H9 (cell line): ENCODE measurements around the gene TMEM147. TPM values are rescaled to one million over a fixed set of nuclear protein-coding genes. Genes with fewer than 3 reads are reported as not detected.

Source experiments
- DNase-seq: peaks from one replicate; pipeline ENCODE4 v3.0.0-alpha.2; 2017
- H2AFZ ChIP-seq: one replicate; pipeline ENCODE4 v1.6.1; 2013; ENCODE audit warnings: mild to moderate bottlenecking, low read length, control low read depth, moderate library complexity
- H2AK5ac ChIP-seq: 2 replicates; pipeline ENCODE4 v1.6.1; 2013; ENCODE audit warnings: low read length, control low read depth, mixed read lengths; ENCODE audit not compliant: insufficient read length
- H2BK120ac ChIP-seq: one replicate; pipeline ENCODE4 v1.6.1; 2013; ENCODE audit warnings: low read depth, mild to moderate bottlenecking, low read length, control low read depth, inconsistent platforms; ENCODE audit not compliant: poor library complexity, severe bottlenecking
- H2BK12ac ChIP-seq: 2 replicates; pipeline ENCODE4 v1.6.1; 2013; ENCODE audit warnings: low read length, control low read depth, mixed read lengths, low read depth; ENCODE audit not compliant: insufficient read length
- H2BK15ac ChIP-seq: 2 replicates; pipeline ENCODE4 v1.6.1; 2013; ENCODE audit warnings: low read depth, low read length, control low read depth
- H2BK20ac ChIP-seq: one replicate; pipeline ENCODE4 v1.6.1; 2013; ENCODE audit warnings: low read depth, mild to moderate bottlenecking, low read length, control low read depth, inconsistent platforms; ENCODE audit not compliant: poor library complexity, severe bottlenecking
- H2BK5ac ChIP-seq: 2 replicates; pipeline ENCODE4 v1.6.1; 2013; ENCODE audit warnings: low read length, control low read depth, mixed read lengths; ENCODE audit not compliant: insufficient read length
- H3K14ac ChIP-seq: 2 replicates; pipeline ENCODE4 v1.6.1; 2013; ENCODE audit warnings: low read length, control low read depth; ENCODE audit not compliant: insufficient read depth
- H3K18ac ChIP-seq: 2 replicates; pipeline ENCODE4 v1.6.1; 2013; ENCODE audit warnings: low read depth, mild to moderate bottlenecking, mixed read lengths, low read length, control low read depth; ENCODE audit not compliant: insufficient read length
- H3K23ac ChIP-seq: 2 replicates; pipeline ENCODE4 v1.6.1; 2013; ENCODE audit warnings: low read length, control low read depth, mixed read lengths, low read depth; ENCODE audit not compliant: insufficient read length
- H3K23me2 ChIP-seq: 2 replicates; pipeline ENCODE4 v1.6.1; 2013; ENCODE audit warnings: low read depth, mild to moderate bottlenecking, mixed read lengths, low read length, control low read depth; ENCODE audit not compliant: insufficient read length, poor library complexity, severe bottlenecking
- H3K27ac ChIP-seq: 2 replicates; pipeline ENCODE4 v1.5.1; 2013; ENCODE audit warnings: low read length, control low read depth, mixed read lengths, low read depth; ENCODE audit not compliant: insufficient read length
- H3K27me3 ChIP-seq: 2 replicates; pipeline ENCODE4 v1.6.1; 2013; ENCODE audit warnings: low read length, control low read depth, inconsistent platforms; ENCODE audit not compliant: insufficient read depth
- H3K4ac ChIP-seq: 2 replicates; pipeline ENCODE4 v1.6.1; 2013; ENCODE audit warnings: low read depth, mild to moderate bottlenecking, control low read depth, inconsistent platforms, low read length, moderate library complexity
- H3K4me1 ChIP-seq: 2 replicates; pipeline ENCODE4 v1.6.1; 2013; ENCODE audit warnings: low read length, control low read depth, inconsistent platforms; ENCODE audit not compliant: insufficient read depth
- H3K4me2 ChIP-seq: 2 replicates; pipeline ENCODE4 v1.6.1; 2013; ENCODE audit warnings: low read length, control low read depth, mixed read lengths; ENCODE audit not compliant: insufficient read length, insufficient read depth
- H3K56ac ChIP-seq: 2 replicates; pipeline ENCODE4 v1.6.1; 2013; ENCODE audit warnings: low read depth, mild to moderate bottlenecking, mixed read lengths, low read length, control low read depth; ENCODE audit not compliant: insufficient read length
- H3K79me1 ChIP-seq: 2 replicates; pipeline ENCODE4 v1.6.1; 2013; ENCODE audit warnings: low read depth, mild to moderate bottlenecking, moderate library complexity, low read length, control low read depth, inconsistent platforms; ENCODE audit not compliant: insufficient read depth, poor library complexity, severe bottlenecking
- H3K79me2 ChIP-seq: 2 replicates; pipeline ENCODE4 v1.6.1; 2013; ENCODE audit warnings: low read length, control low read depth, inconsistent platforms; ENCODE audit not compliant: insufficient read depth
- H3K9ac ChIP-seq: 2 replicates; pipeline ENCODE4 v1.6.1; 2013; ENCODE audit warnings: low read length, control low read depth, mixed read lengths; ENCODE audit not compliant: insufficient read length; ENCODE audit errors: extremely low read depth
- H3K9me3 ChIP-seq: one replicate; pipeline ENCODE4 v1.6.1; 2013; ENCODE audit warnings: low read depth, low read length, inconsistent platforms; ENCODE audit not compliant: control insufficient read depth
- H3T11ph ChIP-seq: one replicate; pipeline ENCODE4 v1.6.1; 2013; ENCODE audit warnings: mild to moderate bottlenecking, low read length, control low read depth, inconsistent platforms
- H4K20me1 ChIP-seq: one replicate; pipeline ENCODE4 v1.6.1; 2013; ENCODE audit not compliant: control insufficient read depth, insufficient read length, insufficient read depth
- H4K5ac ChIP-seq: 2 replicates; pipeline ENCODE4 v1.6.1; 2013; ENCODE audit warnings: low read depth, mild to moderate bottlenecking, mixed read lengths, low read length, control low read depth; ENCODE audit not compliant: insufficient read length
- H4K8ac ChIP-seq: replicated peaks from 2 replicates; pipeline ENCODE4 v1.6.1; 2013; ENCODE audit warnings: low read length, control low read depth, mixed read lengths, low read depth; ENCODE audit not compliant: insufficient read length
- H4K91ac ChIP-seq: 2 replicates; pipeline ENCODE4 v1.6.1; 2013; ENCODE audit warnings: low read depth, mild to moderate bottlenecking, moderate library complexity, mixed read lengths, low read length, control low read depth; ENCODE audit not compliant: insufficient read length
- H3K27ac Mint-ChIP-seq, 3 experiments: 2 replicates in 2 of 3; 3 replicates in 1 of 3; pipeline ENCODE4 v1.8.0; 2020 to 2021; ENCODE audit warnings: mixed read lengths in 3 of 3, mild to moderate bottlenecking in 1 of 3, moderate library complexity in 1 of 3
- H3K27me3 Mint-ChIP-seq: 2 replicates; pipeline ENCODE4 v1.8.0; 2021; ENCODE audit warnings: low read depth, mild to moderate bottlenecking, moderate library complexity, mixed read lengths
- H3K36me3 Mint-ChIP-seq, 3 experiments: 2 replicates in 2 of 3; 3 replicates in 1 of 3; pipeline ENCODE4 v1.8.0; 2020 to 2021; ENCODE audit warnings: low read depth in 3 of 3, mixed read lengths in 3 of 3; ENCODE audit not compliant: insufficient read depth in 1 of 3
- H3K4me1 Mint-ChIP-seq, 2 experiments: 2 replicates each; pipeline ENCODE4 v1.8.0; 2020; ENCODE audit warnings: mixed read lengths in 2 of 2
- H3K4me3 Mint-ChIP-seq, 2 experiments: 2 replicates in 1 of 2; 3 replicates in 1 of 2; pipeline ENCODE4 v1.8.0; 2020 to 2021; ENCODE audit warnings: mild to moderate bottlenecking in 2 of 2, mixed read lengths in 2 of 2, moderate library complexity in 1 of 2
- H3K9me3 Mint-ChIP-seq, 2 experiments: 2 replicates in 1 of 2; 3 replicates in 1 of 2; pipeline ENCODE4 v1.8.0; 2020; ENCODE audit warnings: mild to moderate bottlenecking in 2 of 2, mixed read lengths in 2 of 2, moderate library complexity in 1 of 2
- CTCF ChIP-seq: fragments of 200-600 bp; sonication (generic); conservative IDR thresholded peaks from 3 replicates; pipeline ENCODE4 v1.8.0; 2021; ENCODE audit warnings: antibody characterized with exemption, mild to moderate bottlenecking
- WGBS: extraction: QIAGEN DNeasy Blood & Tissue Kit; methylation state at CpG from one replicate; pipeline ENCODE4 v1.1.7; 2013; ENCODE audit warnings: missing lambda C conversion rate, low lambda C conversion rate, mixed read lengths; ENCODE audit not compliant: insufficient read length; ENCODE audit errors: extremely low coverage; 5-methylcytosine and 5-hydroxymethylcytosine counted together
- total RNA-seq: library from RNA; stranded (reverse); gene quantifications from 2 replicates; pipeline ENCODE4 v1.2.1, GENCODE V29; 2021

The TMEM147 gene
- total RNA-seq, 1 experiment from 2014 or later = 125 TPM

GRCh38 chr19:35539314-35539713, 6.1 kb upstream of the TMEM147 start:
- H4K5ac ChIP-seq = no peak overlapping the region
- H2BK12ac ChIP-seq = no peak overlapping the region
- TF ChIP-seq CTCF = no peak
- no peak overlapping the region for H2BK120ac ChIP-seq
- H3K23ac ChIP-seq = no peak overlapping the region
- no peak overlapping the region for H3K4me2 ChIP-seq
- H4K20me1 ChIP-seq = no peaks in the 10 kb centered on the region
- H2BK5ac ChIP-seq = no peak overlapping the region
- Mint-ChIP-seq H3K27ac (peak overlapping the region in 1 of 3 experiments; percentile 7; a peak in 1 of 7 replicates), H3K36me3 (peaks cover 16 to 35% (median 34%) of the 10 kb centered on the region in 3 experiments; a peak in 6 of 7 replicates), H3K4me1 (peaks cover 34 to 39% of the 10 kb centered on the region in 2 experiments), H3K27me3 (no peaks in the 10 kb centered on the region; the same call in 1 of the 2 replicates), H3K4me3 (no peak overlapping the region; a peak in 1 of 5 replicates), H3K9me3 (no peaks in the 10 kb centered on the region)
- WGBS = no CpG with 5 or more reads among the region's 6 CpGs
- H3K79me1 ChIP-seq = no peaks in the 10 kb centered on the region
- no peak for DNase-seq
- peaks cover 2% of the 10 kb centered on the region; the same call in 1 of the 2 replicates for H3K79me2 ChIP-seq
- peaks cover under 1% of the 10 kb centered on the region for H3K23me2 ChIP-seq
- H2AK5ac ChIP-seq = no peak overlapping the region
- no peak overlapping the region for H3K14ac ChIP-seq
- H3K27ac ChIP-seq = no peak overlapping the region
- no peaks in the 10 kb centered on the region for H3K9me3 ChIP-seq
- H2AFZ ChIP-seq = no peak overlapping the region
- H3K18ac ChIP-seq = no peak overlapping the region
- no peak overlapping the region for H3T11ph ChIP-seq
- H3K4ac ChIP-seq = no peak overlapping the region
- no peak overlapping the region for H2BK20ac ChIP-seq
- no peak overlapping the region for H3K9ac ChIP-seq
- H3K27me3 ChIP-seq = no peaks in the 10 kb centered on the region
- H3K4me1 ChIP-seq = 0 out of 2 replicates have a peak, but pooled peaks cover 5% of the 10 kb centered on the region
- H2BK15ac ChIP-seq = no peak overlapping the region
- H4K8ac ChIP-seq = no peak overlapping the region
- no peak overlapping the region for H4K91ac ChIP-seq
- no peak overlapping the region for H3K56ac ChIP-seq
